ENCODE measurements around the gene DOLK. TPM values are rescaled to one million over a fixed set of nuclear protein-coding genes. Genes with fewer than 3 reads are reported as not detected.

DOLK gene
- total RNA-seq, 1 experiment from 2014 or later: 23.2 TPM

DNA sequence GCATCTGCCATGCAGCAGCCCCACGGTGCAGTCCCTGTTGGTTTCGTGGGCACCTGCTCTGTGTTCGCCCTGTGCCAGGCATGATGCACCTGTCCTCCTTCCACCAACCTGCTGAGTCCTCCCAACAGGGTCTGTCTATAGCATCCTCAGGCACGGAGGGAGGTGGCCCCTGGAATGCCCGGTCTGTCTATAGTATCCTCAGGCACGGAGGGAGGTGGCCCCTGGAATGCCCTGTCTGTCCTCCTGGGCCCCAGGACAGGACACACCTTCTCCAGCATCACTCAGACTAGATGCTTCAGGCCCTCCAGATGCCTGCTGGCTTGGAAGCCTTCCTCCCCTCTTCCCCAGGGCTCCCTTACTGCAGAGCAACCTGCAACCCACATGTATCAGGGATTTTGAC lies 36.5 kb downstream of the DOLK start:
- DNase-seq (ENCODE audit: low spot score): no peak
- intact Hi-C loops (cut with micrococcal nuclease; ENCODE audit: unreplicated experiment): no loop called here
- H3K36me3 ChIP-seq (ENCODE audit: insufficient read depth, low read length, poor library complexity, severe bottlenecking): peaks cover 31% of the 10 kb centered on the region
- no peak overlapping the region for H3K27ac ChIP-seq (ENCODE audit: low read depth, low read length, poor library complexity, severe bottlenecking)
- POLR2A ChIA-PET (ENCODE audit: low non-redundant PET): no interaction called here
- TF ChIP-seq EZH2 (IDR thresholded peaks at IDR 0.05; ENCODE audit: borderline replicate concordance, low read depth, low read length, poor library complexity, severe bottlenecking): no peak
- TF ChIP-seq, protein P1, sequence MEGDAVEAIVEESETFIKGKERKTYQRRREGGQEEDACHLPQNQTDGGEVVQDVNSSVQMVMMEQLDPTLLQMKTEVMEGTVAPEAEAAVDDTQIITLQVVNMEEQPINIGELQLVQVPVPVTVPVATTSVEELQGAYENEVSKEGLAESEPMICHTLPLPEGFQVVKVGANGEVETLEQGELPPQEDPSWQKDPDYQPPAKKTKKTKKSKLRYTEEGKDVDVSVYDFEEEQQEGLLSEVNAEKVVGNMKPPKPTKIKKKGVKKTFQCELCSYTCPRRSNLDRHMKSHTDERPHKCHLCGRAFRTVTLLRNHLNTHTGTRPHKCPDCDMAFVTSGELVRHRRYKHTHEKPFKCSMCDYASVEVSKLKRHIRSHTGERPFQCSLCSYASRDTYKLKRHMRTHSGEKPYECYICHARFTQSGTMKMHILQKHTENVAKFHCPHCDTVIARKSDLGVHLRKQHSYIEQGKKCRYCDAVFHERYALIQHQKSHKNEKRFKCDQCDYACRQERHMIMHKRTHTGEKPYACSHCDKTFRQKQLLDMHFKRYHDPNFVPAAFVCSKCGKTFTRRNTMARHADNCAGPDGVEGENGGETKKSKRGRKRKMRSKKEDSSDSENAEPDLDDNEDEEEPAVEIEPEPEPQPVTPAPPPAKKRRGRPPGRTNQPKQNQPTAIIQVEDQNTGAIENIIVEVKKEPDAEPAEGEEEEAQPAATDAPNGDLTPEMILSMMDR (conservative IDR thresholded peaks at IDR 0.05; ENCODE audit: low read depth, low read length): no peak
- CTCF ChIA-PET: no interaction called here
- H3K27me3 ChIP-seq (replicated peaks; ENCODE audit: insufficient read depth, low read depth, low read length, poor library complexity): no peaks in the 10 kb centered on the region
- no peak overlapping the region for H3K4me3 ChIP-seq (ENCODE audit: low read depth, low read length, poor library complexity, severe bottlenecking)
- peaks cover 16% of the 10 kb centered on the region for H3K4me1 ChIP-seq (ENCODE audit: insufficient read depth, low read length, poor library complexity, severe bottlenecking)
- no TSS peak for BruUV-seq (replicated peaks)
- H3K9me3 ChIP-seq (ENCODE audit: low read depth, low read length, poor library complexity, severe bottlenecking): no peaks in the 10 kb centered on the region

DNA sequence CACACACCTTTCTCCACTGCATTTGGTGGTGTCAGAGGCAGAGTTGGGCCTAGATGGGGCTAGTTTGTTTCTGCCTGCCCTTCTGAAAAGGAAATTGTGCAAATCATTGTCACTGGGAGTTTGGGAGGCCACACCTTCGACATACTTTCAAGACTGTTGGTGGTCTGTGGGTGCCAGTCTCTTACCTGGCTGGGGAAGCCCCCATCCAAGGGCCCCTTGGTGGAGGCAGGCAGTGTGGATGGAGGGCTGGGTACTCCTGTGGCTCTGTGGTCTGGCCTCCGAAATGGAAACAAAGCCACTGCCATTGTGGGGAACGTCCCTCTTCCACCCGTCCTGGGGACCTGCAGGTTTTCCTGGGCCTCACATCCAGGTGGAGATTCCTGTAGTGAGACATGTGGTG lies 37.5 kb downstream of the DOLK start:
- H3K27ac ChIP-seq (ENCODE audit: low read depth, low read length, poor library complexity, severe bottlenecking): no peak overlapping the region
- DNase-seq (ENCODE audit: low spot score): no peak
- no peaks in the 10 kb centered on the region for H3K27me3 ChIP-seq (replicated peaks; ENCODE audit: insufficient read depth, low read depth, low read length, poor library complexity)
- ChIA-PET POLR2A (ENCODE audit: low non-redundant PET) (no interaction called here), CTCF (no interaction called here)
- no TSS peak for BruUV-seq (replicated peaks)
- TF ChIP-seq EZH2 (IDR thresholded peaks at IDR 0.05; ENCODE audit: borderline replicate concordance, low read depth, low read length, poor library complexity, severe bottlenecking): no peak
- TF ChIP-seq, protein P1 (conservative IDR thresholded peaks at IDR 0.05; ENCODE audit: low read depth, low read length): no peak
- H3K36me3 ChIP-seq (ENCODE audit: insufficient read depth, low read length, poor library complexity, severe bottlenecking): peaks cover 30% of the 10 kb centered on the region
- peaks cover 16% of the 10 kb centered on the region for H3K4me1 ChIP-seq (ENCODE audit: insufficient read depth, low read length, poor library complexity, severe bottlenecking)
- no peaks in the 10 kb centered on the region for H3K9me3 ChIP-seq (ENCODE audit: low read depth, low read length, poor library complexity, severe bottlenecking)
- intact Hi-C loops (cut with micrococcal nuclease; ENCODE audit: unreplicated experiment): no loop called here
- no peak overlapping the region for H3K4me3 ChIP-seq (ENCODE audit: low read depth, low read length, poor library complexity, severe bottlenecking)

DNA sequence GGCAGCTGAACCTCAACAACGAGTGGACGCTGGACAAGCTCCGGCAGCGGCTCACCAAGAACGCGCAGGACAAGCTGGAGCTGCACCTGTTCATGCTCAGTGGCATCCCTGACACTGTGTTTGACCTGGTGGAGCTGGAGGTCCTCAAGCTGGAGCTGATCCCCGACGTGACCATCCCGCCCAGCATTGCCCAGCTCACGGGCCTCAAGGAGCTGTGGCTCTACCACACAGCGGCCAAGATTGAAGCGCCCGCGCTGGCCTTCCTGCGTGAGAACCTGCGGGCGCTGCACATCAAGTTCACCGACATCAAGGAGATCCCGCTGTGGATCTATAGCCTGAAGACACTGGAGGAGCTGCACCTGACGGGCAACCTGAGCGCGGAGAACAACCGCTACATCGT lies 39.0 kb downstream of the DOLK start:
- intact Hi-C loops (cut with micrococcal nuclease; ENCODE audit: unreplicated experiment): no loop called here
- Histone ChIP-seq H3K9me3 (ENCODE audit: low read depth, low read length, poor library complexity, severe bottlenecking) (no peaks in the 10 kb centered on the region), H3K27me3 (replicated peaks; ENCODE audit: insufficient read depth, low read depth, low read length, poor library complexity) (no peaks in the 10 kb centered on the region), H3K27ac (ENCODE audit: low read depth, low read length, poor library complexity, severe bottlenecking) (no peak overlapping the region), H3K36me3 (ENCODE audit: insufficient read depth, low read length, poor library complexity, severe bottlenecking) (peaks cover 30% of the 10 kb centered on the region), H3K4me3 (ENCODE audit: low read depth, low read length, poor library complexity, severe bottlenecking) (no peak overlapping the region), H3K4me1 (ENCODE audit: insufficient read depth, low read length, poor library complexity, severe bottlenecking) (peaks cover 16% of the 10 kb centered on the region)
- POLR2A ChIA-PET (ENCODE audit: low non-redundant PET): no interaction called here
- no TSS peak for BruUV-seq (replicated peaks)
- CTCF ChIA-PET: no interaction called here
- DNase-seq (ENCODE audit: low spot score): no peak
- TF ChIP-seq, protein P1 (conservative IDR thresholded peaks at IDR 0.05; ENCODE audit: low read depth, low read length): no peak
- TF ChIP-seq EZH2 (IDR thresholded peaks at IDR 0.05; ENCODE audit: borderline replicate concordance, low read depth, low read length, poor library complexity, severe bottlenecking): no peak
